ENCODE measurements around the gene NLRP7.

GRCh38 chr19:54938906-54939305 lies 8.4 kb downstream of the NLRP7 start:
- no peak for TF ChIP-seq EZH2 (IDR thresholded peaks at IDR 0.05; ENCODE audit: low read length, unreplicated experiment)
- TF ChIP-seq, protein P1, sequence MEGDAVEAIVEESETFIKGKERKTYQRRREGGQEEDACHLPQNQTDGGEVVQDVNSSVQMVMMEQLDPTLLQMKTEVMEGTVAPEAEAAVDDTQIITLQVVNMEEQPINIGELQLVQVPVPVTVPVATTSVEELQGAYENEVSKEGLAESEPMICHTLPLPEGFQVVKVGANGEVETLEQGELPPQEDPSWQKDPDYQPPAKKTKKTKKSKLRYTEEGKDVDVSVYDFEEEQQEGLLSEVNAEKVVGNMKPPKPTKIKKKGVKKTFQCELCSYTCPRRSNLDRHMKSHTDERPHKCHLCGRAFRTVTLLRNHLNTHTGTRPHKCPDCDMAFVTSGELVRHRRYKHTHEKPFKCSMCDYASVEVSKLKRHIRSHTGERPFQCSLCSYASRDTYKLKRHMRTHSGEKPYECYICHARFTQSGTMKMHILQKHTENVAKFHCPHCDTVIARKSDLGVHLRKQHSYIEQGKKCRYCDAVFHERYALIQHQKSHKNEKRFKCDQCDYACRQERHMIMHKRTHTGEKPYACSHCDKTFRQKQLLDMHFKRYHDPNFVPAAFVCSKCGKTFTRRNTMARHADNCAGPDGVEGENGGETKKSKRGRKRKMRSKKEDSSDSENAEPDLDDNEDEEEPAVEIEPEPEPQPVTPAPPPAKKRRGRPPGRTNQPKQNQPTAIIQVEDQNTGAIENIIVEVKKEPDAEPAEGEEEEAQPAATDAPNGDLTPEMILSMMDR (conservative IDR thresholded peaks at IDR 0.05; ENCODE audit: low read depth, low read length), result no peak

All from PC-3 (cell line).